Heart left ventricle (tissue), 16 donors: ENCODE measurements around the gene MACROH2A1. TPM values are rescaled to one million over a fixed set of nuclear protein-coding genes. Genes with fewer than 3 reads are reported as not detected.

ENCODE experiments used
- ATAC-seq, 4 donors: fragments of 200-7000 bp; cut with Tn5 transposase; one replicate each; pipeline ENCODE4 v1.9.1; 2020 to 2022; ENCODE audit warnings: moderate library complexity in 4 of 4, mild to moderate bottlenecking in 3 of 4, moderate number of reproducible peaks in 1 of 4
- DNase-seq, 5 donors: peaks; one replicate each; pipeline ENCODE4 v3.0.0-alpha.2; 2020
- H3K27ac ChIP-seq, 12 donors: fragments of 200-600 bp; sonication (generic) in 4 of 12; one replicate each; pipeline versions ENCODE4 v1.5.0 to v1.8.0; 2016 to 2022; ENCODE audit warnings: mild to moderate bottlenecking in 2 of 12
- H3K27me3 ChIP-seq, 9 donors: fragments of 200-600 bp; sonication (generic) in 2 of 9; one replicate each; pipeline versions ENCODE4 v1.5.1 to v1.8.0; 2016 to 2022; ENCODE audit warnings: mild to moderate bottlenecking in 3 of 9
- H3K36me3 ChIP-seq, 9 donors: fragments of 200-600 bp; sonication (generic) in 2 of 9; one replicate each; pipeline versions ENCODE4 v1.5.0 to v1.8.0; 2018 to 2022; ENCODE audit warnings: mild to moderate bottlenecking in 2 of 9
- H3K4me1 ChIP-seq, 12 donors: fragments of 200-600 bp; sonication (generic) in 4 of 12; one replicate each; pipeline versions ENCODE4 v1.5.0 to v1.8.0; 2016 to 2022; ENCODE audit warnings: mild to moderate bottlenecking in 3 of 12
- H3K4me3 ChIP-seq, 12 donors: fragments of 200-600 bp; sonication (generic) in 4 of 12; one replicate each; pipeline versions ENCODE4 v1.5.0 to v1.8.0; 2017 to 2022; ENCODE audit warnings: mild to moderate bottlenecking in 9 of 12, moderate library complexity in 4 of 12
- H3K9me3 ChIP-seq, 12 donors: fragments of 200-600 bp; sonication (generic) in 4 of 12; one replicate each; pipeline versions ENCODE4 v1.5.0 to v1.8.0; 2016 to 2022; ENCODE audit warnings: mild to moderate bottlenecking in 1 of 12
- CTCF ChIP-seq, 12 donors: fragments of 200-600 bp; sonication (generic) in 4 of 12; IDR thresholded peaks; one replicate each; pipeline versions ENCODE4 v1.5.0 to v1.8.0; 2018 to 2022; ENCODE audit warnings: antibody characterized with exemption in 12 of 12, mild to moderate bottlenecking in 5 of 12
- POLR2A ChIP-seq, 2 donors: fragments of 450-650 bp; IDR thresholded peaks; one replicate each; pipeline ENCODE4 v1.6.1; 2017; ENCODE audit warnings: antibody characterized with exemption in 2 of 2, mild to moderate bottlenecking in 2 of 2, moderate library complexity in 2 of 2
- WGBS, 4 donors: extraction: QIAGEN DNeasy Blood & Tissue Kit in 2 of 4; methylation state at CpG; one replicate each; pipeline versions ENCODE4 v1.1.5 to v1.1.7; 2013 to 2018; 5-methylcytosine and 5-hydroxymethylcytosine counted together
- intact Hi-C, 10 donors: fragments of 100-400 bp; cut with DNase I; formaldehyde crosslinking; loops; one replicate each; pipeline versions ENCODE4 v1.11.1 to v1.14.2; 2022
- polyA plus RNA-seq, 2 donors: library from polyadenylated mRNA; stranded (reverse); fragments of 200-250 nt; gene quantifications; one replicate each; pipeline ENCODE4 v1.2.3, GENCODE V29; 2013
- total RNA-seq, 9 donors: library from RNA; depleted of rRNA in 2 of 9; stranded (reverse); fragments of >200 nt in 2 of 9; fragmentation: NEBNext Ultra II Directional in 3 of 9; extraction: Animal tissue kit (Norgen Biotek cat#: 25700) in 3 of 9; gene quantifications; one replicate each; pipeline versions ENCODE4 v1.1.0 to v1.2.4, GENCODE V29; 2016 to 2023
- donor health status: ischemic (EF 13 %, LVEDD 7.1; RV severe dilation, severe dysfunction).
- donor health status: healthy with polysubstance abuse.
- donor health status: DM: no; HTN: yes; CAD: no.
- donor health status: DM: no; HTN: no; CAD: no.
- donor health status: ischemic (EF 25% LVEDD 6.9; RV normal size, moderate dysfunction).
- donor health status: ischemic (EF 25% LVEDD 5.7; RV mildly dilated, moderate dysfunction).
- donor health status: healthy.
- donor health status: DM: yes; HTN: yes; CAD: no.
- donor health status: ischemic (EF 35%, LVEDD 5.7; RV mildly dilated, moderate dysfunction).
- donor health status: nonischemic (EF 11% LVEDD 7.7; RV severe dilation, severe dysfunction).
- donor health status: DM: yes; HTN: yes; CAD: no.
- donor health status: PGD.
- donor health status: ischemic (EF 29% LVEDD 5.4; RV normal size, mild dysfunction).
- donor health status: nonischemic (EF 23%, LVEDD 6.1; RV moderate dilation, normal function).

MACROH2A1 gene
- total and polyA plus RNA-seq, 11 donors: 86.5 to 170 (median 112) TPM

GRCh38 chr5:135295852-135296251 is 103.2 kb downstream of the MACROH2A1 start:
- peaks cover 0 to 6% (median 0%) of the 10 kb centered on the region in 9 donors for H3K27me3 ChIP-seq
- H3K4me3 ChIP-seq: no peak overlapping the region
- no peaks in the 10 kb centered on the region for H3K4me1 ChIP-seq
- WGBS, 4 donors: 93 to 100% (median 94%) methylated on average over 2 of the region's 2 CpGs
- TF ChIP-seq CTCF (IDR thresholded peaks at IDR 0.05) (no peak), POLR2A (IDR thresholded peaks at IDR 0.05) (no peak)
- ATAC-seq: no peak
- intact Hi-C loops: no loop called here
- no peaks in the 10 kb centered on the region for H3K9me3 ChIP-seq
- no peak overlapping the region for H3K27ac ChIP-seq
- H3K36me3 ChIP-seq: no peaks in the 10 kb centered on the region
- no peak for DNase-seq

- TF ChIP-seq POLR2A (IDR thresholded peaks at IDR 0.05) (no peak), CTCF (IDR thresholded peaks at IDR 0.05) (no peak)
- no peaks in the 10 kb centered on the region for H3K36me3 ChIP-seq
- H3K27ac ChIP-seq: no peak overlapping the region
- no peaks in the 10 kb centered on the region for H3K4me1 ChIP-seq
- intact Hi-C loops: no loop called here
- no peak overlapping the region for H3K4me3 ChIP-seq
- DNase-seq: no peak
- WGBS, 4 donors: 93 to 94% (median 93%) methylated on average over 4 of the region's 4 CpGs
- ATAC-seq: no peak
- no peaks in the 10 kb centered on the region for H3K9me3 ChIP-seq
- peaks cover 0 to 6% (median 0%) of the 10 kb centered on the region in 9 donors for H3K27me3 ChIP-seq
These were observed 104.2 kb downstream of the MACROH2A1 start for GRCh38 chr5:135294793-135295192.

GRCh38 chr5:135289651-135290050 is 109.4 kb downstream of the MACROH2A1 start:
- H3K36me3 ChIP-seq: no peaks in the 10 kb centered on the region
- no peak for TF ChIP-seq POLR2A (IDR thresholded peaks at IDR 0.05)
- peaks cover 0 to 6% (median 0%) of the 10 kb centered on the region in 9 donors for H3K27me3 ChIP-seq
- no peak overlapping the region for H3K27ac ChIP-seq
- H3K9me3 ChIP-seq: peaks cover 0 to 12% (median 0%) of the 10 kb centered on the region in 12 donors
- no peak for DNase-seq
- no peak for ATAC-seq
- intact Hi-C loops: no loop called here
- H3K4me3 ChIP-seq: no peak overlapping the region
- 90 to 98% (median 93%) methylated on average over 1 of the region's 1 CpG for WGBS, 4 donors
- no peaks in the 10 kb centered on the region for H3K4me1 ChIP-seq

- 89 to 92% (median 91%) methylated on average over 2 of the region's 2 CpGs for whole genome bisulfite sequencing, 4 donors
- no peak for DNase-seq
- ATAC-seq: no peak
- Histone ChIP-seq H3K36me3 (no peaks in the 10 kb centered on the region), H3K4me1 (no peaks in the 10 kb centered on the region), H3K9me3 (peaks cover 0 to 12% (median 0%) of the 10 kb centered on the region in 12 donors), H3K4me3 (no peak overlapping the region), H3K27me3 (peaks cover 0 to 6% (median 0%) of the 10 kb centered on the region in 9 donors), H3K27ac (no peak overlapping the region)
- TF ChIP-seq CTCF (IDR thresholded peaks at IDR 0.05) (no peak), POLR2A (IDR thresholded peaks at IDR 0.05) (no peak)
- intact Hi-C loops: no loop called here
These were observed 111.5 kb downstream of the MACROH2A1 start for GRCh38 chr5:135287551-135287950.

Other genes starting within 250 kb of the MACROH2A1 start
- under 1 TPM in 1 of 9 donors, not detected in 8; 0.11 TPM for gene DCANP1, start 48.1 kb upstream of the MACROH2A1 start, total RNA-seq
- not detected for gene DCANP1, start 48.1 kb upstream of the MACROH2A1 start, polyA plus RNA-seq
- gene TIFAB, start 53.1 kb upstream of the MACROH2A1 start, total RNA-seq: 1 to 10 TPM in 1 of 9 donors, under 1 TPM in 2, not detected in 6; 0.08 to 1.3 (median 0.68) TPM
- gene TIFAB, start 53.1 kb upstream of the MACROH2A1 start, polyA plus RNA-seq: under 1 TPM in 1 of 2 donors, not detected in 1; 0.01 TPM
- gene NEUROG1, start 136.7 kb upstream of the MACROH2A1 start, total RNA-seq: not detected
- not detected for gene NEUROG1, start 136.7 kb upstream of the MACROH2A1 start, polyA plus RNA-seq
- 10 to 100 TPM in 1 of 9 donors, 1 to 10 TPM in 3, under 1 TPM in 5; 0.26 to 31.8 (median 0.90) TPM for gene CXCL14, start 179.8 kb upstream of the MACROH2A1 start, total RNA-seq
- under 1 TPM; 0.22 to 0.69 TPM for gene CXCL14, start 179.8 kb upstream of the MACROH2A1 start, polyA plus RNA-seq